Measurements from ENCODE around the gene KCTD19.
A peak's percentile ranks its signal among the peaks of the same experiment; 100 is the strongest.

KCTD19 gene

GRCh38 chr16:67342616-67343015, 16.1 kb upstream of the KCTD19 start:
- TF ChIP-seq CTCF (conservative IDR thresholded peaks at IDR 0.05; ENCODE audit: low read length), result no peak
- no peak for DNase-seq (ENCODE audit: low read depth)
- no peak overlapping the region for H3K4me3 ChIP-seq (ENCODE audit: low read length)

- no peak for DNase-seq (ENCODE audit: low read depth)
- TF ChIP-seq CTCF (conservative IDR thresholded peaks at IDR 0.05; ENCODE audit: low read length), result no peak
- H3K4me3 ChIP-seq (ENCODE audit: low read length), result no peak overlapping the region
Measured at GRCh38 chr16:67341250-67341649, 14.7 kb upstream of the KCTD19 start.

- peak; percentile 47 for TF ChIP-seq CTCF (conservative IDR thresholded peaks at IDR 0.05; ENCODE audit: low read length)
- H3K4me3 ChIP-seq (ENCODE audit: low read length), result no peak overlapping the region
- DNase-seq (ENCODE audit: low read depth), result peak; percentile 36
Measured at GRCh38 chr16:67339453-67339852, 12.9 kb upstream of the KCTD19 start.

- TF ChIP-seq CTCF (conservative IDR thresholded peaks at IDR 0.05; ENCODE audit: low read length), result no peak
- no peak for DNase-seq (ENCODE audit: low read depth)
- H3K4me3 ChIP-seq (ENCODE audit: low read length), result no peak overlapping the region
Measured at GRCh38 chr16:67336648-67337047, 10.1 kb upstream of the KCTD19 start.

GRCh38 chr16:67336116-67336515, 9.6 kb upstream of the KCTD19 start:
- no peak overlapping the region for H3K4me3 ChIP-seq (ENCODE audit: low read length)
- no peak for DNase-seq (ENCODE audit: low read depth)
- no peak for TF ChIP-seq CTCF (conservative IDR thresholded peaks at IDR 0.05; ENCODE audit: low read length)

GRCh38 chr16:67333315-67333714, 6.8 kb upstream of the KCTD19 start:
- no peak overlapping the region for H3K4me3 ChIP-seq (ENCODE audit: low read length)
- TF ChIP-seq CTCF (conservative IDR thresholded peaks at IDR 0.05; ENCODE audit: low read length), result no peak
- DNase-seq (ENCODE audit: low read depth), result no peak

GRCh38 chr16:67329901-67330300, 3.4 kb upstream of the KCTD19 start:
- no peak overlapping the region for H3K4me3 ChIP-seq (ENCODE audit: low read length)
- DNase-seq (ENCODE audit: low read depth), result no peak
- TF ChIP-seq CTCF (conservative IDR thresholded peaks at IDR 0.05; ENCODE audit: low read length), result no peak
